HG03060 (cell line): ENCODE results near the gene PTPRQ.

Experiments
- ATAC-seq: cut with Tn5 transposase; IDR thresholded peaks from one replicate; pipeline ENCODE4 v1.9.1; 2021; ENCODE audit warnings: low read depth, moderate number of reproducible peaks; ENCODE audit not compliant: unreplicated experiment

Gene PTPRQ, protein sequence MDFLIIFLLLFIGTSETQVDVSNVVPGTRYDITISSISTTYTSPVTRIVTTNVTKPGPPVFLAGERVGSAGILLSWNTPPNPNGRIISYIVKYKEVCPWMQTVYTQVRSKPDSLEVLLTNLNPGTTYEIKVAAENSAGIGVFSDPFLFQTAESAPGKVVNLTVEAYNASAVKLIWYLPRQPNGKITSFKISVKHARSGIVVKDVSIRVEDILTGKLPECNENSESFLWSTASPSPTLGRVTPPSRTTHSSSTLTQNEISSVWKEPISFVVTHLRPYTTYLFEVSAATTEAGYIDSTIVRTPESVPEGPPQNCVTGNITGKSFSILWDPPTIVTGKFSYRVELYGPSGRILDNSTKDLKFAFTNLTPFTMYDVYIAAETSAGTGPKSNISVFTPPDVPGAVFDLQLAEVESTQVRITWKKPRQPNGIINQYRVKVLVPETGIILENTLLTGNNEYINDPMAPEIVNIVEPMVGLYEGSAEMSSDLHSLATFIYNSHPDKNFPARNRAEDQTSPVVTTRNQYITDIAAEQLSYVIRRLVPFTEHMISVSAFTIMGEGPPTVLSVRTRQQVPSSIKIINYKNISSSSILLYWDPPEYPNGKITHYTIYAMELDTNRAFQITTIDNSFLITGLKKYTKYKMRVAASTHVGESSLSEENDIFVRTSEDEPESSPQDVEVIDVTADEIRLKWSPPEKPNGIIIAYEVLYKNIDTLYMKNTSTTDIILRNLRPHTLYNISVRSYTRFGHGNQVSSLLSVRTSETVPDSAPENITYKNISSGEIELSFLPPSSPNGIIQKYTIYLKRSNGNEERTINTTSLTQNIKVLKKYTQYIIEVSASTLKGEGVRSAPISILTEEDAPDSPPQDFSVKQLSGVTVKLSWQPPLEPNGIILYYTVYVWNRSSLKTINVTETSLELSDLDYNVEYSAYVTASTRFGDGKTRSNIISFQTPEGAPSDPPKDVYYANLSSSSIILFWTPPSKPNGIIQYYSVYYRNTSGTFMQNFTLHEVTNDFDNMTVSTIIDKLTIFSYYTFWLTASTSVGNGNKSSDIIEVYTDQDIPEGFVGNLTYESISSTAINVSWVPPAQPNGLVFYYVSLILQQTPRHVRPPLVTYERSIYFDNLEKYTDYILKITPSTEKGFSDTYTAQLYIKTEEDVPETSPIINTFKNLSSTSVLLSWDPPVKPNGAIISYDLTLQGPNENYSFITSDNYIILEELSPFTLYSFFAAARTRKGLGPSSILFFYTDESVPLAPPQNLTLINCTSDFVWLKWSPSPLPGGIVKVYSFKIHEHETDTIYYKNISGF (N-terminal part only)

DNA sequence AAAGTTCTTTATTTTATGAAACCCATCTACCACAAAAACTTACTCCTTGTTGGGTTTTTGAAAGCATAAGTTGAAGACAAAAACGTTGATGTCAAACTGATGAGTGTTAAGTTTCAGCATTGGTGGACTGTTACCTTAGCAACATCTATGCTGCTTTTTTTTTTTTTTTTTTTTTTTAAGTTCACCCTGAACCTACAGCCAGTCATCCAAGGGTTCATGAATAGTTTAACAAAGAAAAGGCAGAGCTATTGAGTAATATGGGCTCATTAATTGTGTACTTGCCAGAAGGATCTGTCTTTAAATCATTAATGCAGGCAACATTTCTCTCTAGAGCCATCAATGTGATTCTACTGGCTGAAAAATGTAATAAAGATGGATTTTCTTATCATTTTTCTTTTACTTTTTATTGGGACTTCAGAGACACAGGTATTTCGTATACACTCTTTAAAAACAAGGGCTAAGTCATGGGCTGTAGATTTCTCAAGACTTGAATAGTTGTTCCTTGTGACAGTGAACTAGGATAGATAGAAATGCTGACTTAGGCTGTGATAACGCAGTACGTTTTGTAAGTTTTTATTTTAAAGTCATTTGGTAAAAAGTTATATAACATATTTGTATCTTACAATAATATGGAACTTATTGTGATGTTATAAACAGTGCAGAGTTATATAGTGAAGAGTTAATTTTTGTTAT lies at the start of gene PTPRQ:
TSS of gene PTPRQ (plus strand) at position 262 of the 693 bp plus-strand sequence. CDS start at position 373, 111 bp downstream.
- no peak for ATAC-seq

DNA sequence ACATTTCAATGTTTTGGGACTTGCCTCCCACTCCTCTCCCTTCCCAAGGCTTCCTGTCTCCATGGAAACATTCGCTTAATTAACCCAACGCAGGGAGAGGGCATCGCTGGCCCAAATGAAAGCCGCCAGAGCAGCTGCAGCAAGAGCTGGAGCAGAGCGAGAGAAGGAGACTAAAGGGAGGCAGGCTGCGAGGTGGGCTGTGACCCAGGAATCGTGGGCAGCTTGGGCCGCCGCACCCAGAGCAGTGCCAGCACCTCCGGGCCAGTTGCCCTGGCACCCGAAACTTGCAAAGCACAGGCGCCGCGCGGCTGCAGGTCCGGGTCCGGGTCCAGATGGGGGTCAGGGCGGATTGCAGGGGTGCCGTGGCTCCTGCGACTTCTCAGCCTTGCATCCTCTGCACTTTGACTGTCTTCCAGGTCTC lies 43.5 kb upstream of the PTPRQ start:
- ATAC-seq: no peak

DNA sequence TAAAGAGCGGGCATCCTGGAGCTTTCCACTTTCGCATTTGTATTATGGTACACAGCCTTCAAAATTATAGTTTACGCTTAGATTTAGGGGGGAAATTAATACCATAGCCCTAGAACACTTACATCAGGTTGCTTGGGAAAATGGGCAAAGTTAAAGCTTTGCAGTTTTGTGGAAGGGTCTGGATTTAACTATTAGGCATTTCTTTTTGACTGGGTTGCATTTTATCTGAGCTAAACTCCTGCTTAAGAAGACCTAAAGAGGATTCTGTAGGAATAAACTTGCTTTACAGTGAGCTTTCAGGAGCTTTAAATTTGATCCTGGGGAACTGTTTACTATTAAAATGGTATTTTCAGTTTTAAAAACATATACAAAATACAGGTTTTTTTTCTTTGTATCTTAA lies 42.8 kb upstream of the PTPRQ start:
- no peak for ATAC-seq

DNA sequence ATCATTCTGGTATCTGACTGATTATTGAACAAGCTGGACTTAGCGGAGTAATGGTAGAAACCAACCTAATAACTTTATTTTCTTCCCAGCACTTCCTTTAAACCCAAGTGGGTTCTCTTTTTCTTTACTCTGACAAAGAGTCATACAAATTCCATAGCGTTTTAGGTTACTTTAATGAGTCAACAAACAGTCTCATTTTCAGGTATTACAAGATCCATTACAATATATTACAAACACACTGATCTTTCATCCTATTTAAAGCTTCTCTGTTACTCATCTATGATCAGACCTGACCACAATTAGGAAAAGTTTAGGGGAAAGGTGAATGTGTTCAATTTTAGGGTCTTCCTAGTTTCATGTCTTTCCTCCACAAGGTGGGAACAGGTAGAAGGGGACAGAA lies 39.4 kb upstream of the PTPRQ start:
- ATAC-seq: no peak

DNA sequence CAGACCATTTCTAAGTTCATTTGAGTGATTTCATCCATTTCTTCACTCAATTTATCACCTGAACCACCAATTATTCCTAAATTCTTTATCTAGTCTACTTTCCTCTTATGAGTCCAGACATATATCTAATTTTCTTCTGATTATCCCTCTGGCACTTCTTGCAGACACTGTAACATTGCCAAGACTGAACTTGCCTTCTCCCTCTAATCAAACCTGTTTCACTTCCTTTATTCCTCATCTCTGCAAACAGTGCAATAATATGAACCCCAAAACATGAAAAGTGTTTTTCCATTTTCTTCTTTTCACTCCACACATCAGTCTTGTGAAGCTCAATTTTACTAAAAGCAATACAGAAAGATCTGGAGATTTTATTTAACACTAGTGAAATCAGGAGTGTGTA lies 37.8 kb upstream of the PTPRQ start:
- ATAC-seq: no peak

DNA sequence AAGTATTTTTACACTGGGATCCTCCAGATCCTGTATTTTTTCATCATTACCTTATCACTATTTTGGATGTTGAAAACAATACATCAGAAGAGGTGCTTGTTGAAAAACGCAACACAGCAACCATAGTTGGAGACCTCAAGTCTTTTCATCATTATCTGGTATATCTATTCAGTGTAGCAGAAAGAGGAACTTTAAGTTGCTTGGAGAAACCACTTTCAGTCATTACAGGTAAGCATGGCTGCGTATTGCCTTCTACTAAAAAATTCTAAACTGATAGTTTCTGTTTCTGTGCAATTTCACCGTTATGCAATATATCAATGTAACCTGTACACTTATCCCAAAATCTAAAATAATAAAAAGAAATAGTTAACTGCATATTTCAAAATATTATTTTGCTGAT lies 32.2 kb upstream of the PTPRQ start:
- ATAC-seq: no peak

DNA sequence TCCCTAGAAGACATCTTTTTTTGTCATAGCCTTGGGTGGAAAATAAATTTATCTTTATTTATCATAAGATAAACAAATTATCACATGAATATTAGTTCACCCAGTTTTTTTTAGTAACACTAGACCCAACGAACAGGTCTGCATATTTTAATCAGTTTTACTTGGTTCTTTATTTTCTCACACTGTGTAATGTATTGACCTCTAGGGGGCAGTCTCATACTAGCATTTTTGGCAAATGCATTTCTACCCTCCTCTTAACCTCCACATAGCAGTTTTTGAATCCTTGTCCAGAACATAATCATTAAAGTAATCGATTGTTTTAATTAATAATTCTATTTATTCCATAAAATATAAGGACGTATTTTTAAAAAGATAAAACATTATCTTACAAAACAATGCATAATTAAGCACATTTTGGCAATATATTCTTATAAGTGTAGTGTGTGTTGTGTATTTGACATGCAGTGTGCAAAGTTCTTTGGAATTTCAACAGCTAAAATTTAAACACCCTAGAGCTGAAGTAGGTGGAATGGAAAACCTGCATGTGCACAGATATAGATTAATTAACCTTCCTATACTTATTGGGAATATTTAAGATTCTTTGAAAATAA lies 31.6 kb upstream of the PTPRQ start:
- peak; percentile 74 for ATAC-seq

DNA sequence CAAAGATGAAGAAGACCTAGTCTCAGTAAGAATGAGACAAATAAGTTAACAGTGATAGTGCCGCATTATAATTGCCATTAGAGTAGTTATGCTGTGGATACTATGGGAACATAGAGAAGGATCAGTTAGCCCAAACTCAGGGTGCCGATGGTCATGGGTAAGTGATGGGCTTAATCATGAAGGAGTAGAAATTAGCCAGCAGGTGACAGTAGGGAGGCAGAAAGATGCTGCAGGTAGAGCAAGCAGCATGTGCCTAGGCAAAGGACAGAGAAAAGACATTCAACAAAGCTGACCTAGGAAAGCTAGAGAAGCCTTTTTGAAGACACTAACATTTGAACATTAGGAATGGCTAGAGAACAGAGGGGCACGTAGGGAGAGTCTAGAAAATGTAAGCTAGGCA lies 30.6 kb upstream of the PTPRQ start:
- ATAC-seq: no peak

DNA sequence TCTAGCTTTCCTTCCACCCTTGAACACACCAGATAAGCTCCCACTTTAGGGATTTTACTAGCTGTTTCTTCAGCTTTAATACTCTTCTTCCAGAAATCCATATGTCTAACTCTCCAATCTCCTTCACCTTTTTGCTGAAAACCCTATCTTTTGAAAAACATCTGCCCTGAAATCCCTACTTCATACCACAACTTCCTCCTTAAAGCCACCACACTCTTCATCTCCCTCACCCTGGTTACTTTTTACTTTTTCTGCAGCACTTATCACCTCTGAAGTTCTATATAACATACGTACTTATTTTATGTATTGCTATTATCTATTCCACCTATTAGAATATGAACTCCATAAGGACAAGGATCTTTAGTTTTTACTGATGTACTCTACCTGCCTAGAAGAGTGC lies 28.6 kb upstream of the PTPRQ start:
- no peak for ATAC-seq

DNA sequence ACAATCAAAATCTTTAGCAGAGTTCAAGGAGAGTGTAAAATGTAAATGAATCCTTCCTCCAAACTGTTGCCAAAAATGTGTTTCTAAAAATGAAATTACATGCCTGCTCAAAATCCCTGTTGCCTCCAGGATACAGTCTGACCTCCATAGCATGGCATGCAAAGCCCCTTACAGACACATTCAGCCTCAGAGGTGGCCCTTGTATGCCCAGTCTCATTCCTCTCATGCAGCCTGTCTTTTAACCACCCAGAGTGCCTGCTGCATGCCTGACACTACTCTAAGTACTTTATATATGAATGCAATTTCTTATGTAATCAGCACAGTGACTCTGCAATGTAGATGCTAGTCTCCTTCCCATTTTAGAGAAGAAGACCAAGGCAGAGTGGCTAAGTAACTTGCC lies 24.4 kb upstream of the PTPRQ start:
- no peak for ATAC-seq

DNA sequence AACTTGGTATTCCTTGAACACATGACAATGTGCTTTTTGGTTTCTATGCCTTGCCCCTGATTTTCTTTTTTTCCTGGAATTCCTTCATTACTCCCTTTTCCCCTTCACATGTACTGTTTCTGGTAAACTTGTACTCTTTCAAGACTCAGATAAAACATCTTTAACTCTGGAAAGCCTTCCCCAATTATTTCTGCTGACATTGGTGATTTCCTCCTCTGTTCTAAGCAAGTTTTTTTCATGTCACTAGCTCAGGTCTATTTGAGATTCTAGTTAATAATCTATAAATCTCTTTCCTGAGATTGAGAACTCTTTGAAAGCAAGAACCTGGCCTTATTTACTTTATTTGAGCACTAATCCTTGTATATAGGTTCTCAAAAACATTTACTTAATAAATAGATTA lies 24.0 kb upstream of the PTPRQ start:
- ATAC-seq: no peak

DNA sequence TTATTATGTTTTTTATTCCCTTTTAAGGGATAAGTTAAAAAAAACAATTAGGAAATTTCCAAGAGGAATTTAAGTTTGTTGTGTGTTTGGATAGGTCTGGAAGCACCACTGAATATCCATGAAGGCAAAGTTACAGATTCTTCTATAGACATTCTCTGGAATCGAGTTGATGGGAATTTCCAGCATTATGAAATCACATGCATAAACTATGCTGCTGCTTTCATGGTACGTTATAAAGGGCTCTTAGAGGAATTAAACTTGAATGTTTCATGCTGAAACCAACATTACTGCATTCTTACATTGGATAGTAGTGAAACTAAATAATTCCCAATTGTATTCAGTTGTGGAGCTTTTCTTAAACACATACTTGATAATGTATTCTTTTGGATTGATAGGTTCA lies 21.5 kb upstream of the PTPRQ start:
- ATAC-seq: no peak

DNA sequence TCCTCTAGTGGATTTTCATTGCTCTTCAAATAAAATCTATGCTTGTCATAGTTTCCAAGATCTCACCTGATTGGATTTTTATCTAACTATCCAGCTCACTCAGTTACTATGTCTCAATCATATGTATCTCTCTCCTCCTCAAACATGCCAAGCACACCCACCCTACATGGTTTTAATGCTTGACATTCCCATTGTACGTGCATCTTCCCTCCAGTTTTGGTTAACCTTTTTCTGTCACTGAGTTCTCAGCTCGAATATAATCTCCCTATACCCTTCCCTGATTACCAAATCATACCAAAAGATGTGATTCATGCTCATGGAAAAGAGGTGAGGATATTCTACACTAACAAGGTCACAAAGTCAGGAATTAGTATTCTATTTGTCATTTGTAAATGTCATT lies 12.0 kb upstream of the PTPRQ start:
- no peak for ATAC-seq

DNA sequence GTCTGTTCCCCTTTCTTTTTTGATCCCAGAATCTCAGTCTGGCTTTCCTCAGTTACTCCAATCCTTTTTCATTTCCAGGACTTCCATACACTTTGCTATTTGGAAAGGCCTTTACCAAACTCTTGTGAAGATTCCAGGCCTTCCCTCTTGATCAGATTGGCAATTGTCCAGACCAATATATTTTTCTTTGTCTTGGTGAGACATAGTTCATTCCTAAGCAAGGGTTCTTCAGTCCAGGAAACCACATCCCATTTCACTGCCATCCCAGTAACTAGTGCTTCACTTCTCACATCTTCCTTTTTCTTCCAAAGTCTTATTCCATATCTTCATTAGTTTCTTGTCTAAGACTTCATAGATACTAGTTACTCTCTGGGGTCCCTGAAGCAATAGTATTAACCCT lies 2.1 kb upstream of the PTPRQ start:
- no peak for ATAC-seq

DNA sequence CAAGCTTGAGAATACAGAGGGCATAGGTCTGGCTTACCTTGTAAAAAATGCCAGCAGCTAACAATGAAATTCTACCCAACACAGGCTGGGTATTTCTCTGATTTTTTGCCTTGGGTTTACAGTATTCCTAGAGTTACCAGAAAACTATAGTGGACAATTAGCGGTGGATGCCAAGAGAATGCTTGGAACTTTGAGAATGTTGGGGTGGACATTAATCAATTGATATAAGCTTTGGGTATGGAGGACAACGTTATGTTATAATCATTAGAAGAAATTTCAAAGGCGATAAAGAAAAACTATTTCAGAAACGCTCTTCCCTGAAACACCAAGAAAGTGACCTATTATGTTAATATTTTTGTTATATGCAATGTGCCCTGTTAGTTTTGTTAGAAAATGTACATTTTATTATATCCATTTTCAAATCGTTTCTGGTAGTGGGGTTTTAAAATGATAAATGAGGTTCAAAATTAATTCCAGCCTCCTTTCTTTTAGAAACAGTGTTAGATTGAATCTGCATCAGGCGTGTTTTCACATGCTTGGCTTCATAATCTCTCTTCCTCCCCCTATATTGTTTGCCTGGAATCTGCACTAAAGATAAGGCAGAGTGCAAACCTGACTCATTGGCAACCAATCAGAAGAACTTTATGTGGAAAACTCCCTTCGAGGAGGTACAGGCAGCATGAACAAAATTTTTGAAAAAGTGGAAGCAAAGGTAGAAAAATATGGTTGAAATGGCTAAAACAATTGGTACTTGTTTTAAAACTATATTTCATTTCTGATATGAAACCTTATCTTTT lies 1.4 kb upstream of the PTPRQ start:
- ATAC-seq: no peak

DNA sequence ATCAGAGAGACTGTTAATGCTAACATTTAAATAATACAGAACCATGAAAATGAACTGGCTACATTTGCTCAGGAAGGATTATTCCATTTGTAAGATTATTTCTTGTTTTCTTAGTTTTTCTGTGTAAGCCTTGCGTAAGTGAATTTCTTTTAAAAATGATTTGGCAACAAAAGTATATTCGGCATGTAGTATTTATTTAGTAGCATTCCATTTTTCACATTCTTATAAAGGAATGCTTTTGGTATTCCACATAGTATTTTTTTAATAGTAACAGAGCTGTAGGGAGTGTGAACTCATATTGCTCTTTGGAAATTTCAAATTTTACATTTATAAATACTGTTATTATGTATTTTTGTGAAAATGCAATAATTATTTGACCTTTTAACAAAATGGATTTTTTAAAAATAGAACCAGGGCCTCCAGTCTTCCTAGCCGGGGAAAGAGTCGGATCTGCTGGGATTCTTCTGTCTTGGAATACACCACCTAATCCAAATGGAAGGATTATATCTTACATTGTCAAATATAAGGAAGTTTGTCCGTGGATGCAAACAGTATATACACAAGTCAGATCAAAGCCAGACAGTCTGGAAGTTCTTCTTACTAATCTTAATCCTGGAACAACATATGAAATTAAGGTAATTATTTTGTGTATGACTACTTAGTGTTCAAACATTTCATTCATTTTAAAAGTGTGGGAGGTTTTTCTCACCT lies 1.2 kb downstream of the PTPRQ start:
- ATAC-seq: no peak

DNA sequence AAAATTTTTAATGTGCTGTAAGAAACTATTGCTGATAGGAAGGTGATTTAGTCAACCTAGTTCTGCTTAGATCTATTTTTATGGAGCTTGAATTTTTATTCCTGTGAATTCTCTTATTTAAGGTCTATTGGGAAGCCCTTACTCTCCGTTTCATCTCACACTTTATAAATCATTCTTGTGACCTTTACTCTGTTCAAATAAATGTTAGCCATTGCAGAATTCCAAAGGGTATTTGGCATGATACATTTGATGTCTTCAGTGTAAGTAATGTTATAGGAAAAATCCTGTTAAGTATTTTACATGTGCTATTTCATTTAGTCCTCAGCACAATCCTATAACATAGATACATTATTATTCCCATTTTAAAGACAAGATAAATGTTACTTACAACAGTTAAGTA lies 12.5 kb downstream of the PTPRQ start:
- no peak for ATAC-seq

DNA sequence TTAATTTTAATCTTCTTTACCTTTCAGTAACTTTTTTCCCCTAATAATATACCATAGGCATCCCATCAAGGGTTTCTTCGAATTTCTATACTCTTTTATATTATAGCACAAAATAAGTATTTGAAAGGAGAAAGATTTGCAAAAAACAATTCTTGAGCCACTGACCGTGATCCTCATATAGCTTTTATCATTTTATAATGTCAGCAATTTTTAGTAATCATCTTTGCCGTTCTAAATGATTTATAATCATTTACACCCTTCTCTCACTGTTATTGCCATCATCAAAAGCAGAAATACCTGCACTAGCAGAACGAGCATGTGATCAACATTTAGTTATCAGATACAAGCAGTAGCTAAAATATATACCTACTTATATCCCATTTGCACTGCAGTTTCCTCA lies 16.9 kb downstream of the PTPRQ start:
- ATAC-seq: no peak
